Activated naive CD8-positive, alpha-beta T cell (primary cell): Measurements from ENCODE around the gene DNM3.

Experiments used
- H3K27ac Mint-ChIP-seq: one replicate; pipeline ENCODE4 v1.8.0; 2021; ENCODE audit warnings: mixed read lengths
- H3K27me3 Mint-ChIP-seq: one replicate; pipeline ENCODE4 v1.8.0; 2021; ENCODE audit warnings: mixed read lengths
- H3K36me3 Mint-ChIP-seq: one replicate; pipeline ENCODE4 v1.8.0; 2021; ENCODE audit warnings: mixed read lengths
- H3K4me1 Mint-ChIP-seq: one replicate; pipeline ENCODE4 v1.8.0; 2021; ENCODE audit warnings: low read depth, mixed read lengths
- H3K4me3 Mint-ChIP-seq: one replicate; pipeline ENCODE4 v1.8.0; 2021; ENCODE audit warnings: mild to moderate bottlenecking, mixed read lengths
- H3K9me3 Mint-ChIP-seq: one replicate; pipeline ENCODE4 v1.8.0; 2021; ENCODE audit warnings: low read depth, mixed read lengths

DNM3 gene

DNA sequence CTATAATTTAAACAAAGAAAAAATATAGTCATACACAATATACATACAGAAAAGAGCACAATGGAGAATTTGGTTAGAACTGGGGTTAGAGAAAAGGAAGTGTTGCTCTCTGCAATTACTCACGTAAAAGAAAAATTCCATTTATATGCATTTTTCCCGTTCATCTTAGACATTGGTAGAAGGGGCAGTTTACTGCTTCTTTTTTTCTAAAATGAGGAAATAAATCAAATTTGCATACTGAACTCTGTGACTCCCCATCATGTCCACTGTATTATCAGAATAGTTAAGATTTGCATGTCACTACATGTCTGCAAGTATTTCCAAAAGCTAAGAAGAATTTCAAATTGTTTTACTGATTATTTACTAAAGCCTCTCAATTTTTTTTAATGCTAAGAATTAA lies 535.1 kb downstream of the DNM3 start:
- H3K4me3 Mint-ChIP-seq = no peak overlapping the region

DNA sequence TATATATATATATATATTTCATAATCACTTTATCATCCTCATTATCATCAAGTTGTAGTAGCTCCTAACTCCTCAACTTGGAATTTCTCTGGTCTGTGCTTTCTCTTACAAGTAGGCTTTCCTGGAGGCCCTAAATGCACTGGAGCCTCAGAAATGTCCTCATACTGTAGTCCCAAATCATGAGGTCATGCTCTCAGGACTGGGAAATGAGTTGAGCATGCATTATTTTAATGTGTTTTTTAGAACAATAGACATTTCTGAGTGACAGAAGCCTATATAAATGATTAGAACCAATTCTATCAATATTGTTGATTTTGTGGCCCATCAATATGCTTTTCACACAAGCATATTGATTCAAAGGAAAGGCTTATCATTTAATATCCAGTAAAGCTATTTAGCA lies 536.3 kb downstream of the DNM3 start:
- no peaks in the 10 kb centered on the region for H3K27me3 Mint-ChIP-seq
- H3K27ac Mint-ChIP-seq = no peak overlapping the region
- H3K4me1 Mint-ChIP-seq = peaks cover 54% of the 10 kb centered on the region
- H3K36me3 Mint-ChIP-seq = peaks cover 7% of the 10 kb centered on the region
- H3K9me3 Mint-ChIP-seq = no peaks in the 10 kb centered on the region
- no peak overlapping the region for H3K4me3 Mint-ChIP-seq

More for the DNA sequence above, 535.1 kb downstream of the DNM3 start:
- Mint-ChIP-seq H3K27ac (no peak overlapping the region), H3K27me3 (no peaks in the 10 kb centered on the region), H3K9me3 (no peaks in the 10 kb centered on the region), H3K4me1 (peaks cover 43% of the 10 kb centered on the region), H3K36me3 (peaks cover 7% of the 10 kb centered on the region)

DNA sequence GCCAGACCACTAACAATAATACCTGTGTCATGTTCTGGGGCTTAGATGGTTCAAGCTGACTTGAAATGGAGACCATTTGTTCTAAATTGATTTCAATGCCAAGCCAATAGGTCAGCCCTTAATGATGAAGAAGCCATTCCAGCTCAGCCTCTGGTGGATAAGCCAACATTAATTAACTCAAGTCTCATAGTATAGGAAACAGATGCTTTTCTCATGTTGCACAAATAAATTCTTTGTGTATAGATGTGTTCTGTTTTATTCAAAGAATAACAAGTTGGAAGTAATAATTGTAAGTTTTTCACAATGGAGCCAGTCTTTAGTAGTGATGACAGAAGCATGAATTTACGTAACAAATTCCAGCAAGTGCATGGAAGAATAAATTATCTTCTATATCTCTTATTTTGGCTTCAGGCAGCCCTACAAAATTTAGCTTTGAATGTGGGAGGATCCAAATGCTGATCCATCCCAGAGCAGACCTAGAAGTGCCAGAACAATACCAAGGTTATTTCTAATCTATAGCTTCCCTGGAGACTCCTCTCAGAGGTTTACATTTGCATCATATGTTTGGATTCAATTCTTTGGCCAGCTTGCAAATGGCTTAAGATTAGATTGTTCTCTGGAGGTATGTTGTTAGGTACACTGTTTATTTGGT lies 536.9 kb downstream of the DNM3 start:
- Mint-ChIP-seq H3K27me3 (no peaks in the 10 kb centered on the region), H3K4me1 (peaks cover 55% of the 10 kb centered on the region), H3K9me3 (no peaks in the 10 kb centered on the region), H3K36me3 (peaks cover 7% of the 10 kb centered on the region), H3K27ac (no peak overlapping the region), H3K4me3 (peak overlapping the region; percentile 25)

DNA sequence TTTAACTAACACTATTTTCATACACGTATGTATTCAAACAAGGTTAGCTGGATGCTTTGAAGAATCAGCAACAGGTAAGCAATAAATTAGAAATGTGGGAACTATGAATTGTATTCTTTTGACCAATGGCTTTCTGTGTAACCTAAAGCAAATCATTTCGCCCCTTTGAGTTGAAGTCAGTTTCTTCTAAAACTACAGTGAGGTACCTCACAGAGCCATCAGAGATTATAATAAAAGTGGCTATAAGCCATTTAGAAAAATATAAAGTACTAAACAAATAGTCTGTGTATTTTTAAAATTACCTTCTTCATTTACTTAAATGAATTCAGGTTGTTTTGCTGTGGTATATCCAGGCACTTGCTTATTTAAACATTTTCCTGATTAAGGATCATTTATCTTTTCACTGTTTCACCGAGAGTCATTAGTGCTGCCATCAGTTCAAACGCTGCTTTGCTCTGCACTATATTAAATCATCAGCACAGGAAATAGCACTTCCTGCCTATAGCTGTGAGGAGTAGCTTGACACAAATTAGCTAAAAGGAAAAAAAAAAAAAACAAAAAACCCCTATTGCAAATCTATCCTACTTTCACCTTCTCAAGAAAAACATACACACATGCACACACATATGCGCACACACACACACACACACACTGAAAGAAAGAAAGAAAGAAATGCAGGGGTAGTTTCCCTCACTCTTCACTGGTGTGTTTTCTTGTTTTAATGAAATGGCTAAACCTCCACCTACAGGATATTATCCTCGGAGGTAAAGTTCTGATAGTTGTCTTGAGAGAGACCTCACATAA lies 539.3 kb downstream of the DNM3 start:
- Mint-ChIP-seq H3K9me3 (no peaks in the 10 kb centered on the region), H3K4me1 (peaks cover 46% of the 10 kb centered on the region), H3K27ac (peak overlapping the region; percentile 94), H3K27me3 (no peaks in the 10 kb centered on the region), H3K36me3 (peaks cover 7% of the 10 kb centered on the region), H3K4me3 (peak overlapping the region; percentile 72)

GRCh38 chr1:172381946-172382345 lies 540.6 kb downstream of the DNM3 start:
- Mint-ChIP-seq H3K36me3 (peaks cover 8% of the 10 kb centered on the region), H3K4me3 (no peak overlapping the region), H3K4me1 (peaks cover 40% of the 10 kb centered on the region), H3K9me3 (no peaks in the 10 kb centered on the region), H3K27ac (peak overlapping the region; percentile 52), H3K27me3 (no peaks in the 10 kb centered on the region)

DNA sequence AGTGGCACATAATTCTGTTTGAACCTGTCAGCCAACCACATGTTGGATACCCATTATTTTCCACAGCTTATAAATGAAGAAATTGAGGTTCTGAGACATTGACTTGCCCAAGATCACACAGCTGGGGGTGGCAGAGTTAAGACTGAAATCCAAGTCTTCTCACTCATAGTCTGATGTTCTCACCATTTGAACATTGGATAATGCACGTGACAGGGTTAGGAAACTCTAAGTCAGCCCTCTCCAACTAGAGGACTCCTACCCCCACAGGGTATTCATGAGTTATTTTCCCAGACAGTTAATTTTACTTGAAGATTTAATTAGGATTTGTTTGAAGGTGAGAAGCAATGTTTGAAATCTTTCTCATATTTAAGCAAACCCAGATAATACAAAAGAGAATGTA lies 541.1 kb downstream of the DNM3 start:
- Mint-ChIP-seq H3K27ac (peak overlapping the region; percentile 52), H3K9me3 (no peaks in the 10 kb centered on the region), H3K36me3 (peaks cover 10% of the 10 kb centered on the region), H3K4me3 (no peak overlapping the region), H3K4me1 (peaks cover 40% of the 10 kb centered on the region), H3K27me3 (no peaks in the 10 kb centered on the region)

- Mint-ChIP-seq H3K4me3 (no peak overlapping the region), H3K27ac (no peak overlapping the region), H3K27me3 (no peaks in the 10 kb centered on the region), H3K36me3 (peaks cover 10% of the 10 kb centered on the region), H3K4me1 (peaks cover 40% of the 10 kb centered on the region), H3K9me3 (no peaks in the 10 kb centered on the region)
These were observed 541.7 kb downstream of the DNM3 start for GRCh38 chr1:172382990-172383389.

GRCh38 chr1:172383536-172383935 lies 542.2 kb downstream of the DNM3 start:
- H3K36me3 Mint-ChIP-seq = peaks cover 9% of the 10 kb centered on the region
- H3K9me3 Mint-ChIP-seq = no peaks in the 10 kb centered on the region
- no peak overlapping the region for H3K4me3 Mint-ChIP-seq
- H3K27ac Mint-ChIP-seq = no peak overlapping the region
- peaks cover 37% of the 10 kb centered on the region for H3K4me1 Mint-ChIP-seq
- H3K27me3 Mint-ChIP-seq = no peaks in the 10 kb centered on the region

DNA sequence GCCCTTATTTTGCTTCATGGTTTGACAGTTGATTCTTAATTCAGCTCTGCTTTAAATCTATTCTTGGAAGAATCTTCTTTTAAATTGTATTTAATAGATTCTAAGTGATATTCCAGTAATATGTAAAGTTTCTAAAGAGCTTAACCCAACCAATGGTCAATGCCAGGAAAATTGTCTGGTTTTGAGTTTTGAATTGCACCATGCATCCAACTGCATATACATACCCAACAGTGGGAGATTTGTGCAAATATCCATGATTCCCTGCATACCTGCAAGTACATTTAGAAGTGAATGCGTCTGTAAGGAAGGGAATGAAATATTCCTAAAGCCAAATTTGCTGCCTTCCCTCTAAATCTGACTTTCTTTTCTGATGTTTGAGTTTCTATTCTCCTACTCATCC lies 543.4 kb downstream of the DNM3 start:
- no peak overlapping the region for H3K4me3 Mint-ChIP-seq
- peaks cover 29% of the 10 kb centered on the region for H3K4me1 Mint-ChIP-seq
- H3K27ac Mint-ChIP-seq = no peak overlapping the region
- H3K36me3 Mint-ChIP-seq = peaks cover 4% of the 10 kb centered on the region
- H3K9me3 Mint-ChIP-seq = no peaks in the 10 kb centered on the region
- H3K27me3 Mint-ChIP-seq = no peaks in the 10 kb centered on the region

GRCh38 chr1:172386046-172386445 lies 544.7 kb downstream of the DNM3 start:
- Mint-ChIP-seq H3K4me3 (no peak overlapping the region), H3K9me3 (no peaks in the 10 kb centered on the region), H3K36me3 (peaks cover 5% of the 10 kb centered on the region), H3K27me3 (no peaks in the 10 kb centered on the region), H3K4me1 (peaks cover 21% of the 10 kb centered on the region), H3K27ac (no peak overlapping the region)

DNA sequence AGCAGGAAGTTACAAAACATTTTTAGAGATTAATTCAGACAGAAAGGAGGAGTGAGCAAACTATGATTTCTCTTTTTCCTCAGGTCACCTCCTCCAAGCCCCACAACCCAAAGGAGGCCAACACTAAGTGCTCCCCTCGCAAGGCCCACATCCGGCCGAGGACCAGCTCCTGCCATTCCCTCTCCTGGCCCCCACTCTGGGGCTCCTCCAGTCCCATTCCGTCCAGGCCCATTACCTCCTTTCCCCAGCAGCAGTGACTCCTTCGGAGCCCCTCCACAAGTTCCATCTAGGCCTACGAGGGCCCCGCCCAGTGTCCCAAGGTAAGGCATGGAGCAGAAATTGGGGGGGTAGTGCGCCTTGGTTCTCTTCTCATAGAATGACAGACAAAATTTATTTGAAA lies 547.2 kb downstream of the DNM3 start:
- peaks cover 23% of the 10 kb centered on the region for H3K4me1 Mint-ChIP-seq
- no peaks in the 10 kb centered on the region for H3K27me3 Mint-ChIP-seq
- no peak overlapping the region for H3K27ac Mint-ChIP-seq
- H3K36me3 Mint-ChIP-seq = peaks cover 9% of the 10 kb centered on the region
- H3K4me3 Mint-ChIP-seq = no peak overlapping the region
- H3K9me3 Mint-ChIP-seq = no peaks in the 10 kb centered on the region

DNA sequence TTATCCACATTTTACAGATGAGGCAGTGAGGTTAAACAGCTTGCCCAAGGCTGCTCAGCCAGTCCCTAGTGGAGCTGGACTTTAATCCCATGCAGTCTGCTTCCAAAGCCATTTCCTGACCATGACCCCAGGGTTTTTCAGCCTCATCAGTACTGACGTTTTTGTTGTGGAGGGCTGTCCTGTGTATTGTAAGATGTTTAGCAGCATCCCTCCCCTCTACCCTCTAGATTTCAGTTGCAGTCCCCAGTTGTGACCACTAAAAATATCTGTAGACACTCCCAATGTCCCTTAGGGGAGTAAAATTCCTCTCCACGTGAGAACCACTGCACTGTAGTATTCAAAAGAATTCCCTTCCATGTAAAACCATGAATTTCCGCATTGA lies 549.0 kb downstream of the DNM3 start:
- Mint-ChIP-seq H3K4me3 (no peak overlapping the region), H3K9me3 (no peaks in the 10 kb centered on the region), H3K27ac (no peak overlapping the region), H3K36me3 (peaks cover 9% of the 10 kb centered on the region), H3K4me1 (peaks cover 40% of the 10 kb centered on the region), H3K27me3 (no peaks in the 10 kb centered on the region)

GRCh38 chr1:172390683-172391551 lies 549.6 kb downstream of the DNM3 start:
- H3K9me3 Mint-ChIP-seq = no peaks in the 10 kb centered on the region
- H3K4me1 Mint-ChIP-seq = peaks cover 45% of the 10 kb centered on the region
- no peaks in the 10 kb centered on the region for H3K27me3 Mint-ChIP-seq
- peaks cover 9% of the 10 kb centered on the region for H3K36me3 Mint-ChIP-seq
- H3K4me3 Mint-ChIP-seq = no peak overlapping the region
- H3K27ac Mint-ChIP-seq = no peak overlapping the region

DNA sequence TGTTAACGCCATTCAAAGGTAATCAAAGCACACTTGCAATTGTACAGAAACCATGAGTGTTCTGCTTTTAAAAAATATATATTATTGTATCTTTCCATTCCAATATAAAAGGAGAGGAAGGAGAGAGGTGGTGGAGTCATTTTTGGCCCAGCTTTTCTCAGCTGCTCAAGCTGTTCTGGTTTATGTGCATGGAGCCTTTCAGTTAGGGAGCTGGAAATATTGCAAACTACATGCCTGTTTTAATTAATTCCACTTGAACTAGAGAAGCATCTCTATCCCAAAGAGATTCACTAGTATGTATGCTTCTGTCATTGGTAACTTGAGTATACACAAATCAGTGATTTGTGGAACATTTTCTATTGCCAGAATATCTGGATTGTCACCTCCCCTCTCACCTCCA lies 550.7 kb downstream of the DNM3 start:
- H3K27ac Mint-ChIP-seq = no peak overlapping the region
- no peaks in the 10 kb centered on the region for H3K27me3 Mint-ChIP-seq
- no peak overlapping the region for H3K4me3 Mint-ChIP-seq
- H3K36me3 Mint-ChIP-seq = peaks cover 7% of the 10 kb centered on the region
- H3K4me1 Mint-ChIP-seq = peaks cover 52% of the 10 kb centered on the region
- no peaks in the 10 kb centered on the region for H3K9me3 Mint-ChIP-seq

GRCh38 chr1:172393354-172393753 lies 552.1 kb downstream of the DNM3 start:
- peaks cover 66% of the 10 kb centered on the region for H3K4me1 Mint-ChIP-seq

More at GRCh38 chr1:172393354-172393753, 552.1 kb downstream of the DNM3 start:
- Mint-ChIP-seq H3K9me3 (no peaks in the 10 kb centered on the region), H3K4me3 (peak overlapping the region; percentile 48), H3K27ac (peak overlapping the region; percentile 83), H3K36me3 (peaks cover 6% of the 10 kb centered on the region), H3K27me3 (no peaks in the 10 kb centered on the region)
